ENCODE results near the gene MUS81.
"Not testable (repeated sequence)": the region's sequence is repeated elsewhere in the genome, so short reads cannot be mapped to it uniquely, and the experiment has no call there.

The MUS81 gene

DNA sequence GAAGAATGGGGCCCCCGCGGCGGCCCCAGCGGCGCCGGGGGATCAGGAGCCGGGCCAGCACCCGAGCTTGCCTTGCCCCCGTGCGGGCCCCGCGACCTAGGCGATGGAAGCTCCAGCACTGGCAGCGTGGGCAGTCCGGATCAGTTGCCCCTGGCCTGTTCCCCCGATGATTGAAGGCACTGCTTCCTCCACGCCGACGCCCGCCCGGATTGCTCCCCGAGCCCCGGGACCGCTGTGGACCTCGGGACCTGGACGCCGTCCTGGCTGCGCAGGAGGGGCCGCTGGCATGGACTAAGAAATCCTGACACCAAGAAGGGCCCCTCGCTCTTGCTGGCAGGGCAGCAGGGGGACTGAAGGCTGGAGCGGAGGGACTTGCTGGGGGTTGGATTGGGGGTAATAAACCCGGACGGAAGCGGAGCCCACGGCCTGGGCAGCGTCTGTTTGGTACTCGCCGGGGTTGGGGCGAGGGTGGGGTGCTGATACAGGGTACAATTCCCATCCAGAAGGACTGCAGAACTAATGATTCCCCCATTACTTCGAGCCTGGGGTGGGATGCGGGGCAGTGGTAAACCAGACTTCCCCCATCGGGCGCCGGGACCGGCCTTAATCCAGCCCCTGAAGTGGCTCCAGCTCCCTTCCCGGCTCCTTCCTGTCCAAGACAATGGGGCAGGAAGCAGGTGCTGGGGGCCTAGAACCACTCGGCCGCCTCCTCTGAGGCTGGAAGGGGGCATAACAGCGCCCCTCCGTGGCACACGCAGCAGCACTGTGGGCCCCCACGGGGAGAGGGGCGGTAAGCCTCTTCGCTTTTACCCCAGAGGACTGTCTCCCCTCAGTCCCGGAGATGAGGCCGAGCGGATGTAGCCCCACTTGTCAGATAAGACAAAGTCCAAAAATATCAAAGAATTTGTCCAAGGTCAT lies 31.2 kb downstream of the MUS81 start:
- no peak for DNase-seq (ENCODE audit: low read depth in 1 of 2, low spot score in 1 of 2)
- Histone ChIP-seq H3K27ac (replicated peaks) (peak overlapping the region; percentile 76), H3K4me3 (replicated peaks; ENCODE audit: insufficient read depth, low read length) (peak overlapping the region; percentile 83)

DNA sequence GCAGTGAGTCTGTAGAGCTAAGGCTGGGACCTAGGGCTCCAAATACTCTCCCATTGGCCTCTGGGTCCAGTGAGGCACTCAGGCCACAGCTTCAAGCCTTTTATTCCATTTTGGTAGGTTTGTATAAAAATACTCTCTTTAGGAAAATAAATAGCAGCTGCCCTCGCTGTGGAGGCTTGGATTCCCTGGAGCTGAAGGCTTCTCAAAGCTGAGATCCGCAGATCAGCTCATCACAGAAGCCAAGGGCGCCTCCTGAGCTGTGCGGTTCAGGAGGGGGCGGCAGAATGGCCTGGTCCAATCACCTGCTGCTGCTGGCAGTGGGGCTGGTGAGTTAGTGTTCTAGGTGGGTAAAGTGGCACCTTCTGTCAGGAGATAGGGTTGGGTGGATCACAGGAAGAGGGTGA lies 31.9 kb downstream of the MUS81 start:
- Histone ChIP-seq H3K4me3 (replicated peaks; ENCODE audit: insufficient read depth, low read length) (peak overlapping the region; percentile 83), H3K27ac (replicated peaks) (peak overlapping the region; percentile 76)
- not testable (repeated sequence) for DNase-seq (ENCODE audit: low read depth in 1 of 2, low spot score in 1 of 2); H3K27me3 ChIP-seq (ENCODE audit: insufficient read depth, poor library complexity, severe bottlenecking)

More for the DNA sequence above, 31.2 kb downstream of the MUS81 start:
- no peaks in the 10 kb centered on the region for H3K27me3 ChIP-seq (ENCODE audit: insufficient read depth, poor library complexity, severe bottlenecking)
- TF ChIP-seq, protein P1, sequence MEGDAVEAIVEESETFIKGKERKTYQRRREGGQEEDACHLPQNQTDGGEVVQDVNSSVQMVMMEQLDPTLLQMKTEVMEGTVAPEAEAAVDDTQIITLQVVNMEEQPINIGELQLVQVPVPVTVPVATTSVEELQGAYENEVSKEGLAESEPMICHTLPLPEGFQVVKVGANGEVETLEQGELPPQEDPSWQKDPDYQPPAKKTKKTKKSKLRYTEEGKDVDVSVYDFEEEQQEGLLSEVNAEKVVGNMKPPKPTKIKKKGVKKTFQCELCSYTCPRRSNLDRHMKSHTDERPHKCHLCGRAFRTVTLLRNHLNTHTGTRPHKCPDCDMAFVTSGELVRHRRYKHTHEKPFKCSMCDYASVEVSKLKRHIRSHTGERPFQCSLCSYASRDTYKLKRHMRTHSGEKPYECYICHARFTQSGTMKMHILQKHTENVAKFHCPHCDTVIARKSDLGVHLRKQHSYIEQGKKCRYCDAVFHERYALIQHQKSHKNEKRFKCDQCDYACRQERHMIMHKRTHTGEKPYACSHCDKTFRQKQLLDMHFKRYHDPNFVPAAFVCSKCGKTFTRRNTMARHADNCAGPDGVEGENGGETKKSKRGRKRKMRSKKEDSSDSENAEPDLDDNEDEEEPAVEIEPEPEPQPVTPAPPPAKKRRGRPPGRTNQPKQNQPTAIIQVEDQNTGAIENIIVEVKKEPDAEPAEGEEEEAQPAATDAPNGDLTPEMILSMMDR (IDR thresholded peaks at IDR 0.05; ENCODE audit: insufficient read depth, low read length), result no peak
- no peak; the same call in 1 of the 2 replicates for TF ChIP-seq POLR2AphosphoS5 (IDR thresholded peaks at IDR 0.05; ENCODE audit: low read depth)
- TF ChIP-seq, protein P2, sequence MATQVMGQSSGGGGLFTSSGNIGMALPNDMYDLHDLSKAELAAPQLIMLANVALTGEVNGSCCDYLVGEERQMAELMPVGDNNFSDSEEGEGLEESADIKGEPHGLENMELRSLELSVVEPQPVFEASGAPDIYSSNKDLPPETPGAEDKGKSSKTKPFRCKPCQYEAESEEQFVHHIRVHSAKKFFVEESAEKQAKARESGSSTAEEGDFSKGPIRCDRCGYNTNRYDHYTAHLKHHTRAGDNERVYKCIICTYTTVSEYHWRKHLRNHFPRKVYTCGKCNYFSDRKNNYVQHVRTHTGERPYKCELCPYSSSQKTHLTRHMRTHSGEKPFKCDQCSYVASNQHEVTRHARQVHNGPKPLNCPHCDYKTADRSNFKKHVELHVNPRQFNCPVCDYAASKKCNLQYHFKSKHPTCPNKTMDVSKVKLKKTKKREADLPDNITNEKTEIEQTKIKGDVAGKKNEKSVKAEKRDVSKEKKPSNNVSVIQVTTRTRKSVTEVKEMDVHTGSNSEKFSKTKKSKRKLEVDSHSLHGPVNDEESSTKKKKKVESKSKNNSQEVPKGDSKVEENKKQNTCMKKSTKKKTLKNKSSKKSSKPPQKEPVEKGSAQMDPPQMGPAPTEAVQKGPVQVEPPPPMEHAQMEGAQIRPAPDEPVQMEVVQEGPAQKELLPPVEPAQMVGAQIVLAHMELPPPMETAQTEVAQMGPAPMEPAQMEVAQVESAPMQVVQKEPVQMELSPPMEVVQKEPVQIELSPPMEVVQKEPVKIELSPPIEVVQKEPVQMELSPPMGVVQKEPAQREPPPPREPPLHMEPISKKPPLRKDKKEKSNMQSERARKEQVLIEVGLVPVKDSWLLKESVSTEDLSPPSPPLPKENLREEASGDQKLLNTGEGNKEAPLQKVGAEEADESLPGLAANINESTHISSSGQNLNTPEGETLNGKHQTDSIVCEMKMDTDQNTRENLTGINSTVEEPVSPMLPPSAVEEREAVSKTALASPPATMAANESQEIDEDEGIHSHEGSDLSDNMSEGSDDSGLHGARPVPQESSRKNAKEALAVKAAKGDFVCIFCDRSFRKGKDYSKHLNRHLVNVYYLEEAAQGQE (IDR thresholded peaks at IDR 0.05; ENCODE audit: insufficient replicate concordance, low read depth), result no peak

DNA sequence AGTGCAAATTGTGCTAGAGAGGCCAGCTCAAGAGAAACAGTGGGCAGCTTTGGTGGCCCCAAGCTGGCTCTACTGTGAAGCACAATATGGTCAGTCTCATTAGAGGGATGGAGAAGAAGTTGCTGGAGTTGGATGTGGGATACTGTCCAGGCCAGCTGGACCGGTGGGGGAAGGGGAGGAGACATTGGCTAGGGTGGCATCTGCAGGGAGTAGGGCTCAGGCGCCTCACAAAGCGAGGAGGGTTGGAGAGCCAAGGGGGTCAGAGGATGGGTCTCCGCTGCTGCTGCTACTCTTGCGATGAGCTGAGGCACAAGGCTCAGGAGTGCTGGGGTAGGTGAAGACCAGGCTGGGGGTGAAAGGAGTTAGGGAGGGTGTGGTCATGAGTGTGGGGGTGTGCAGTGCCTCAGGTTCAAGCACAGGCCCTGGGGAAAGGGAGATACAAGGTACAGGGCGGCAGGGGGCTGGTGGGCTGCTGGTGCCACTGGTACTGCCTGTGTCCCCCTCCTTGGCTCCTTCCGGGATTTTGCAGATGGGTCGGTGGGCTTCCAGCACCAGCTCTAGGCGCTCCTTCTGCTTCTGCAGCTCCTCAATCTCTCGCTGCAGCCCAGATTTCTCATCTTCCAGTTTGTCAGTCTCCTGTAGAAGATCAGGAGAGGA lies 32.6 kb downstream of the MUS81 start:
- Histone ChIP-seq H3K4me3 (replicated peaks; ENCODE audit: insufficient read depth, low read length) (peak overlapping the region; percentile 83), H3K27me3 (ENCODE audit: insufficient read depth, poor library complexity, severe bottlenecking) (no peaks in the 10 kb centered on the region)
- DNase-seq (ENCODE audit: low read depth in 1 of 2, low spot score in 1 of 2), result no peak

DNA sequence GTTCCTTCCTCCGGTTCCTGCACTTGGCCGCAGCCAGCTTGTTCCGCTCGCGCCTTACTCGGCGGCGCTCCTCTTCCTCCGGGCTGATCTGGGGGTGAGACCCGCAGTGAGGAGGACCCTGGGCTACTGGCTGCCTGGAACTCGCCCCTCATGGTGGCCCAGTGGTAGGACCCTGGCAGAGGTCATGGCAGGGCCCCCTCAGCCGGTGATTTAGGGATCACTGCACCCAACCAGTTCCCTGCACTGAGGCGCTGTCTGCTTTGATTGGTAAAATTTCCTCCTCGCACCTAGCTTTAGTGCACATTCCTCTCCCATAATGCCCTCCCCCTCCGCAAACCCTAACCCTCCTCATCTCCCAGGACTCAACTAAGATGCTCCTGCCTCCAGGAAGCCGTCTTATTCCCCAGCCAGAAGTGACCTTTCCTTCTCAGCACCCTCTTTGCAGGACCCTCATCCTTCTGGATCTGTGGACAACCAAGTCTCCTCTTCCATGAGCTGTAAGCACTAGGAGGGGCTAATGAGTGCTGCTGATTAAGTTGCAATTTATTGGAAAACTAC lies 33.9 kb downstream of the MUS81 start:
- Histone ChIP-seq H3K4me3 (replicated peaks; ENCODE audit: insufficient read depth, low read length) (peak overlapping the region; percentile 30), H3K27me3 (ENCODE audit: insufficient read depth, poor library complexity, severe bottlenecking) (no peaks in the 10 kb centered on the region), H3K27ac (replicated peaks) (peak overlapping the region; percentile 70)
- DNase-seq (ENCODE audit: low read depth in 1 of 2, low spot score in 1 of 2), result peak in 1 of 2 experiments; percentile 69
- TF ChIP-seq POLR2AphosphoS5 (IDR thresholded peaks at IDR 0.05; ENCODE audit: low read depth) (peak; percentile 58; the same call in 1 of the 2 replicates), SPI1 (IDR thresholded peaks at IDR 0.05; ENCODE audit: borderline replicate concordance, low read depth) (peak; percentile 68; the same call in 1 of the 2 replicates), GABPA (IDR thresholded peaks at IDR 0.05; ENCODE audit: low read depth) (peak; percentile 85)
- TF ChIP-seq, protein P2 (IDR thresholded peaks at IDR 0.05; ENCODE audit: insufficient replicate concordance, low read depth), result no peak
- TF ChIP-seq, protein P1 (IDR thresholded peaks at IDR 0.05; ENCODE audit: insufficient read depth, low read length), result no peak

More for the DNA sequence above, 32.6 kb downstream of the MUS81 start:
- TF ChIP-seq POLR2AphosphoS5 (IDR thresholded peaks at IDR 0.05; ENCODE audit: low read depth) (peak; percentile 57; the same call in 1 of the 2 replicates), GABPA (IDR thresholded peaks at IDR 0.05; ENCODE audit: low read depth) (no peak)
- no peak overlapping the region for H3K27ac ChIP-seq (replicated peaks)

Measured in HL-60 (cell line).